Keratinocyte (primary cell): ENCODE results near the gene TENT4B. TPM values are rescaled to one million over a fixed set of nuclear protein-coding genes. Genes with fewer than 3 reads are reported as not detected.

Experiments used
- DNase-seq: peaks from one replicate; pipeline ENCODE4 v3.0.0-alpha.2; 2011; ENCODE audit warnings: low read depth, missing footprints, low spot score
- FAIRE-seq: peaks from 2 replicates; lab custom pipeline; 2011; peaks lifted over from hg19 to GRCh38; lab: Jason Lieb, UNC
- H2AFZ ChIP-seq: 2 replicates; pipeline ENCODE4 v1.6.0; 2012; ENCODE audit warnings: low read length, control low read depth, inconsistent platforms; ENCODE audit not compliant: control insufficient read depth
- H3K27ac ChIP-seq: 2 replicates; pipeline ENCODE4 v1.5.1; 2011; ENCODE audit warnings: low read length; ENCODE audit not compliant: control insufficient read depth, insufficient read depth
- H3K27me3 ChIP-seq: 3 replicates; pipeline ENCODE4 v1.6.0; 2011; ENCODE audit warnings: low read length; ENCODE audit not compliant: control insufficient read depth, insufficient read depth; ENCODE audit errors: extremely low read depth
- H3K36me3 ChIP-seq, 2 experiments: 2 replicates in 1 of 2; 3 replicates in 1 of 2; pipeline ENCODE4 v1.5.1; 2011; ENCODE audit warnings: low read length in 2 of 2, mild to moderate bottlenecking in 1 of 2; ENCODE audit not compliant: control insufficient read depth in 2 of 2, insufficient read depth in 2 of 2; ENCODE audit errors: extremely low read depth in 1 of 2
- H3K4me1 ChIP-seq: 3 replicates; pipeline ENCODE4 v1.5.1; 2011; ENCODE audit warnings: low read length; ENCODE audit not compliant: control insufficient read depth, insufficient read depth; ENCODE audit errors: extremely low read depth
- H3K4me2 ChIP-seq: 3 replicates; pipeline ENCODE4 v1.6.0; 2011; ENCODE audit warnings: low read depth, low read length; ENCODE audit not compliant: control insufficient read depth, insufficient read depth; ENCODE audit errors: extremely low read depth
- H3K4me3 ChIP-seq, 3 experiments: fragments of 200-600 bp in 1 of 3; sonication (generic) in 1 of 3; 2 replicates in 2 of 3; 3 replicates in 1 of 3; pipeline ENCODE4 v1.5.1; 2011 to 2016; ENCODE audit warnings: low read length in 3 of 3, mild to moderate bottlenecking in 3 of 3, control low read depth in 2 of 3, inconsistent platforms in 1 of 3, low read depth in 1 of 3, mixed read lengths in 1 of 3, mixed run types in 1 of 3, moderate library complexity in 1 of 3; ENCODE audit not compliant: control insufficient read depth in 2 of 3, insufficient read depth in 2 of 3; ENCODE audit errors: extremely low read depth in 1 of 3
- H3K79me2 ChIP-seq: 2 replicates; pipeline ENCODE4 v1.6.0; 2012; ENCODE audit warnings: low read length; ENCODE audit not compliant: control insufficient read depth, insufficient read depth
- H3K9ac ChIP-seq: 3 replicates; pipeline ENCODE4 v1.6.0; 2011; ENCODE audit warnings: low read length; ENCODE audit not compliant: control insufficient read depth, insufficient read depth; ENCODE audit errors: extremely low read depth
- H3K9me1 ChIP-seq: 3 replicates; pipeline ENCODE4 v1.6.0; 2011; ENCODE audit warnings: low read length; ENCODE audit not compliant: control insufficient read depth, insufficient read depth; ENCODE audit errors: extremely low read depth
- H3K9me3 ChIP-seq: 2 replicates; pipeline ENCODE4 v1.5.1; 2012; ENCODE audit warnings: low read depth, low read length; ENCODE audit not compliant: control insufficient read depth
- H4K20me1 ChIP-seq: 3 replicates; pipeline ENCODE4 v1.6.0; 2011; ENCODE audit warnings: low read length; ENCODE audit not compliant: control insufficient read depth, insufficient read depth; ENCODE audit errors: extremely low read depth
- EZH2 ChIP-seq: IDR thresholded peaks from one replicate; pipeline ENCODE4 v1.6.1; 2012; ENCODE audit warnings: inconsistent platforms, mild to moderate bottlenecking, low read length, moderate library complexity
- dilution Hi-C: fragments of 300-500 bp; cut with MboI; formaldehyde crosslinking; loops from one replicate; pipeline ENCODE4 v1.7.0; 2020; ENCODE audit warnings: low sequenced_read_pairs; ENCODE audit not compliant: extremely low pct_ligation_motif_present
- polyA plus RNA-seq, 5 experiments: library from polyadenylated mRNA; depleted of rRNA in 3 of 5; stranded (reverse) in 3 of 5; stranded (forward) in 1 of 5; unstranded in 1 of 5; fragments of >200 nt; gene quantifications; 1 replicate in 1 of 5; 2 replicates in 3 of 5; 3 replicates in 1 of 5; pipeline versions ENCODE4 v1.2.1 to v1.2.3, GENCODE V29; 2011 to 2012; ENCODE audit warnings: missing spikeins in 2 of 5, low read depth in 1 of 5, low replicate concordance in 1 of 5
- TF ChIP-seq, protein P1 (sequence below), 3 experiments: IDR thresholded peaks in 1 of 3; conservative IDR thresholded peaks in 1 of 3; optimal IDR thresholded peaks in 1 of 3; 2 replicates in 2 of 3; 3 replicates in 1 of 3; pipeline versions ENCODE3 to v1.5.1; 2011; ENCODE audit warnings: low read length in 3 of 3, mild to moderate bottlenecking in 3 of 3, moderate library complexity in 2 of 3, control low read depth in 1 of 3, inconsistent platforms in 1 of 3; ENCODE audit not compliant: insufficient read depth in 2 of 3; ENCODE audit errors: extremely low read depth in 1 of 3

TENT4B gene
- polyA plus RNA-seq, 1 donor (not counting 4 experiments of a cell fraction or from before 2014, with no cell fraction given), result 14.8 TPM

DNA sequence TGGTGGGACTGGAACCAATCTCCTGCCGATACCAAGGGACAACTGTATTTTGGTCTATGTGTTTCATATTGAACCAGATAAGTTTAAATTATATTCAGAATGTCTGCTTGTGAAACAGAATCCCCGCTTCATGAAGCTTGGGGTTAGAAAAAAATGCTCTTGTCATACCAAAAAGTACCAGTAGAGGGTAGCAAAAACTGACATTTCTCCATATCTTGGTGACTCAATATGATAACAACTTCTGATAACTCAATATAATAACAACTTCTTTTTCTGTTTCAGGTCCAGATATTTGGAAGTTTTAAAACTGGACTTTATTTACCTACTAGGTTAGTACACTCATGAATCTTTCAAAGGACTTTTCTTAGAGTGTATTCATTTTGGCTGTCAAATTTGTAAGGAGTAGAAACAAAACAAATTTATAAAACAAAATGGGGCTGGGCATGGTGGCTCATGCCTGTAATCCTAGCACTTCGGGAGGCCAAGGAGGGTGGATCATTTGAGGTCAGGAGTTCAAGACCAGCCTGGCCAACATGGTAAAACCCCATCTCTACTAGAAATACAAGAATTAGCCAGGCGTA, 60.9 kb downstream of the TENT4B start:
- peaks cover 2% of the 10 kb centered on the region for H4K20me1 ChIP-seq
- no peak overlapping the region for H3K4me2 ChIP-seq
- H2AFZ ChIP-seq, result no peak overlapping the region
- H3K9ac ChIP-seq, result no peak overlapping the region
- H3K4me3 ChIP-seq, result no peak overlapping the region
- H3K36me3 ChIP-seq, result peaks cover 2 to 21% of the 10 kb centered on the region in 2 experiments
- DNase-seq (no peak), FAIRE-seq (no peak)
- no peaks in the 10 kb centered on the region for H3K9me1 ChIP-seq
- no peaks in the 10 kb centered on the region for H3K9me3 ChIP-seq
- H3K27me3 ChIP-seq, result no peaks in the 10 kb centered on the region
- dilution Hi-C loops, result no loop called here
- H3K4me1 ChIP-seq, result peaks cover 16% of the 10 kb centered on the region
- TF ChIP-seq, protein P1, sequence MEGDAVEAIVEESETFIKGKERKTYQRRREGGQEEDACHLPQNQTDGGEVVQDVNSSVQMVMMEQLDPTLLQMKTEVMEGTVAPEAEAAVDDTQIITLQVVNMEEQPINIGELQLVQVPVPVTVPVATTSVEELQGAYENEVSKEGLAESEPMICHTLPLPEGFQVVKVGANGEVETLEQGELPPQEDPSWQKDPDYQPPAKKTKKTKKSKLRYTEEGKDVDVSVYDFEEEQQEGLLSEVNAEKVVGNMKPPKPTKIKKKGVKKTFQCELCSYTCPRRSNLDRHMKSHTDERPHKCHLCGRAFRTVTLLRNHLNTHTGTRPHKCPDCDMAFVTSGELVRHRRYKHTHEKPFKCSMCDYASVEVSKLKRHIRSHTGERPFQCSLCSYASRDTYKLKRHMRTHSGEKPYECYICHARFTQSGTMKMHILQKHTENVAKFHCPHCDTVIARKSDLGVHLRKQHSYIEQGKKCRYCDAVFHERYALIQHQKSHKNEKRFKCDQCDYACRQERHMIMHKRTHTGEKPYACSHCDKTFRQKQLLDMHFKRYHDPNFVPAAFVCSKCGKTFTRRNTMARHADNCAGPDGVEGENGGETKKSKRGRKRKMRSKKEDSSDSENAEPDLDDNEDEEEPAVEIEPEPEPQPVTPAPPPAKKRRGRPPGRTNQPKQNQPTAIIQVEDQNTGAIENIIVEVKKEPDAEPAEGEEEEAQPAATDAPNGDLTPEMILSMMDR (optimal IDR thresholded peaks at IDR 0.05 in 1 of 3, IDR thresholded peaks at IDR 0.05 in 1 of 3, conservative IDR thresholded peaks at IDR 0.05 in 1 of 3; ENCODE audit: extremely low read depth in 1 of 3, insufficient read depth in 2 of 3, low read length in 3 of 3), result peak in 2 of 3 experiments; percentile 46 to 61
- TF ChIP-seq EZH2, result no peak
- peaks cover 20% of the 10 kb centered on the region for H3K79me2 ChIP-seq
- no peak overlapping the region for H3K27ac ChIP-seq

DNA sequence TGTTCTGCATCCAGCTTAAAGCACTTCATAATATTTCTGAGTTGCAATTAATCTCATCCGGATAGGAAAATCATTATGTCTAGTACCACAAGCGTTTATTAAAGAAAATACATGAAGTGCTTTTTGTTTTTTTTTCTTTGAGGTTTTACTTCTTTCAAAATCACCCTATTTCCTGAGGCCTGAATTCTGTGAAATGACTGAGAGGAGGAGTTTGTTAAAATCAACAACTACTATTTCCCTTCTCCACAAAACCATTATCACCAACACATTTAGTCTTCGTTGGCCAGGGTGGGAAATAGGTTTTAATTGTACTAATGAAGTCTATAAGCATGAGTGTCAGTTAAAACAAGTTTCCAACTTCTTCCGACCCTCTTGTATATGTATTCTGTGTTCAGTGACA, 62.6 kb downstream of the TENT4B start:
- dilution Hi-C loops, result no loop called here
- peaks cover 2 to 21% of the 10 kb centered on the region in 2 experiments for H3K36me3 ChIP-seq
- FAIRE-seq, result no peak

More for the DNA sequence above, 62.6 kb downstream of the TENT4B start:
- Histone ChIP-seq H3K27me3 (no peaks in the 10 kb centered on the region), H3K4me1 (peaks cover 1% of the 10 kb centered on the region), H3K27ac (no peak overlapping the region), H3K9me1 (no peaks in the 10 kb centered on the region), H3K4me2 (no peak overlapping the region), H3K4me3 (no peak overlapping the region), H3K9ac (no peak overlapping the region), H4K20me1 (peaks cover 2% of the 10 kb centered on the region), H3K9me3 (no peaks in the 10 kb centered on the region), H3K79me2 (peaks cover 8% of the 10 kb centered on the region), H2AFZ (no peak overlapping the region)
- DNase-seq, result no peak
- no peak for TF ChIP-seq EZH2
- TF ChIP-seq, protein P1 (optimal IDR thresholded peaks at IDR 0.05 in 1 of 3, IDR thresholded peaks at IDR 0.05 in 1 of 3, conservative IDR thresholded peaks at IDR 0.05 in 1 of 3; ENCODE audit: extremely low read depth in 1 of 3, insufficient read depth in 2 of 3, low read length in 3 of 3), result no peak
